Measurements from ENCODE around the gene GNG5. TPM values are rescaled to one million over a fixed set of nuclear protein-coding genes. Genes with fewer than 3 reads are reported as not detected.

The GNG5 gene
- total and polyA plus RNA-seq, 4 experiments from 2014 or later: 38.1 to 250 (median 125) TPM

Other genes with a start within 250 kb of the GNG5 start
- gene SAMD13, start 204.9 kb downstream of the GNG5 start, total RNA-seq: not detected
- gene SAMD13, start 204.9 kb downstream of the GNG5 start, polyA plus RNA-seq: under 1 TPM in 1 of 2 donors, not detected in 1; 0.22 TPM
- gene DNASE2B, start 108.1 kb downstream of the GNG5 start, total RNA-seq: not detected
- not detected for gene DNASE2B, start 108.1 kb downstream of the GNG5 start, polyA plus RNA-seq
- 10 to 100 TPM; 41.7 to 46.2 TPM for gene RPF1, start 27.3 kb downstream of the GNG5 start, total RNA-seq
- 10 to 100 TPM; 55.9 to 77.1 TPM for gene RPF1, start 27.3 kb downstream of the GNG5 start, polyA plus RNA-seq
- 1 to 10 TPM; 1.7 to 3.4 TPM for gene SPATA1, start 195 bp downstream of the GNG5 start, total RNA-seq
- gene SPATA1, start 195 bp downstream of the GNG5 start, polyA plus RNA-seq: under 1 TPM in 1 of 2 donors, not detected in 1; 0.72 TPM
- gene CTBS, start 67.9 kb upstream of the GNG5 start, total RNA-seq: 10 to 100 TPM; 17.4 to 18.2 TPM
- gene CTBS, start 67.9 kb upstream of the GNG5 start, polyA plus RNA-seq: 10 to 100 TPM; 21.7 to 25.4 TPM
- 1 to 10 TPM; 7.5 to 8.3 TPM for gene SSX2IP, start 183.9 kb upstream of the GNG5 start, total RNA-seq
- 10 to 100 TPM in 1 of 2 donors, 1 to 10 TPM in 1; 5.7 to 11.8 TPM for gene SSX2IP, start 183.9 kb upstream of the GNG5 start, polyA plus RNA-seq